HEK293 (cell line): ENCODE measurements around the gene OAT.

ENCODE experiments used
- CTCF ChIA-PET: fragments of 350-600 bp; formaldehyde crosslinking; extraction: SDS; loops from one replicate; lab custom pipeline; 2021; ENCODE audit warnings: antibody characterized with exemption; lab: Yijun Ruan, JAX
- POLR2A ChIA-PET: fragments of 300-600 bp; formaldehyde crosslinking; extraction: SDS; loops from one replicate; lab custom pipeline; 2020; ENCODE audit warnings: antibody characterized with exemption, inconsistent platforms; lab: Yijun Ruan, JAX
- H3K27ac ChIP-seq: fragments of 200-500 bp; sonication (Bioruptor generic); 2 replicates; pipeline ENCODE4 v1.5.1; 2014; ENCODE audit warnings: low read depth, low read length, control low read depth, inconsistent platforms; ENCODE audit errors: extremely low read depth
- H3K36me3 ChIP-seq, 2 experiments: fragments of 200-500 bp in 1 of 2; sonication (Bioruptor generic) in 1 of 2; 1 replicate in 1 of 2; 2 replicates in 1 of 2; pipeline ENCODE4 v1.5.1; 2014 to 2017; ENCODE audit warnings: inconsistent platforms in 2 of 2, low read length in 2 of 2; ENCODE audit not compliant: control insufficient read depth in 2 of 2, insufficient read depth in 1 of 2
- H3K4me1 ChIP-seq: fragments of 200-500 bp; sonication (Bioruptor generic); 2 replicates; pipeline ENCODE4 v1.5.1; 2014; ENCODE audit warnings: mild to moderate bottlenecking, low read length, inconsistent platforms; ENCODE audit not compliant: control insufficient read depth, insufficient read depth
- H3K4me3 ChIP-seq: 2 replicates; pipeline ENCODE4 v1.5.1; 2011; ENCODE audit warnings: low read depth, mild to moderate bottlenecking, control low read depth, low read length, moderate library complexity
- H3K9me3 ChIP-seq: fragments of 200-500 bp; sonication (Bioruptor generic); 2 replicates; pipeline ENCODE4 v1.5.1; 2014; ENCODE audit warnings: low read depth, low read length, inconsistent platforms; ENCODE audit not compliant: control insufficient read depth, insufficient read depth
- SALL2 ChIP-seq: fragments of 450-650 bp; formaldehyde crosslinking; IDR thresholded peaks from 2 replicates; pipeline ENCODE4 v1.5.0; 2017; ENCODE audit warnings: missing biosample characterization, mild to moderate bottlenecking, missing genetic modification characterization, borderline replicate concordance
- SETDB1 ChIP-seq: IDR thresholded peaks from one replicate; pipeline ENCODE4 v1.6.1; 2017; ENCODE audit warnings: mild to moderate bottlenecking, low read length, moderate library complexity, mixed read lengths; ENCODE audit not compliant: insufficient read length
- SP2 ChIP-seq: fragments of 450-650 bp; formaldehyde crosslinking; IDR thresholded peaks from 2 replicates; pipeline ENCODE4 v1.5.1; 2016; ENCODE audit warnings: missing biosample characterization, missing genetic modification characterization
- YY1 ChIP-seq: fragments of 450-650 bp; formaldehyde crosslinking; IDR thresholded peaks from 2 replicates; pipeline ENCODE4 v1.5.1; 2018; ENCODE audit warnings: missing biosample characterization, missing genetic modification characterization
- ZBTB11 ChIP-seq: fragments of 450-650 bp; formaldehyde crosslinking; conservative IDR thresholded peaks from 2 replicates; pipeline ENCODE4 v1.5.1; 2016; ENCODE audit warnings: low read depth, missing biosample characterization, missing genetic modification characterization
- ZBTB20 ChIP-seq: fragments of 450-650 bp; formaldehyde crosslinking; IDR thresholded peaks from 2 replicates; pipeline ENCODE4 v1.5.1; 2016; ENCODE audit warnings: missing biosample characterization, missing genetic modification characterization
- ZFP37 ChIP-seq: fragments of 450-650 bp; formaldehyde crosslinking; IDR thresholded peaks from 2 replicates; pipeline ENCODE4 v1.5.1; 2016; ENCODE audit warnings: missing biosample characterization, missing genetic modification characterization
- ZNF112 ChIP-seq: fragments of 450-650 bp; formaldehyde crosslinking; IDR thresholded peaks from 2 replicates; pipeline ENCODE4 v1.5.0; 2017; ENCODE audit warnings: missing biosample characterization, missing genetic modification characterization
- ZNF184 ChIP-seq: fragments of 450-650 bp; IDR thresholded peaks from 2 replicates; pipeline ENCODE4 v1.5.1; 2018; ENCODE audit warnings: missing biosample characterization, mild to moderate bottlenecking, missing genetic modification characterization
- ZNF2 ChIP-seq: fragments of 450-650 bp; formaldehyde crosslinking; IDR thresholded peaks from 2 replicates; pipeline ENCODE4 v1.5.1; 2016; ENCODE audit warnings: missing biosample characterization, missing genetic modification characterization
- ZNF221 ChIP-seq: fragments of 450-650 bp; formaldehyde crosslinking; IDR thresholded peaks from 2 replicates; pipeline ENCODE4 v1.5.1; 2017; ENCODE audit warnings: missing biosample characterization, missing genetic modification characterization, borderline replicate concordance
- ZNF449 ChIP-seq: fragments of 450-650 bp; formaldehyde crosslinking; IDR thresholded peaks from 2 replicates; pipeline ENCODE4 v1.5.1; 2017; ENCODE audit warnings: missing biosample characterization, mild to moderate bottlenecking, missing genetic modification characterization, moderate library complexity
- ZNF514 ChIP-seq: fragments of 450-650 bp; formaldehyde crosslinking; IDR thresholded peaks from 2 replicates; pipeline ENCODE4 v1.5.1; 2016; ENCODE audit warnings: missing biosample characterization, missing genetic modification characterization
- ZNF624 ChIP-seq: fragments of 450-650 bp; formaldehyde crosslinking; IDR thresholded peaks from 2 replicates; pipeline ENCODE4 v1.5.1; 2017; ENCODE audit warnings: missing biosample characterization, missing genetic modification characterization
- ZNF660 ChIP-seq: fragments of 450-650 bp; IDR thresholded peaks from 2 replicates; pipeline ENCODE4 v1.5.1; 2018; ENCODE audit warnings: missing biosample characterization, mild to moderate bottlenecking, missing genetic modification characterization
- ZNF776 ChIP-seq: fragments of 450-650 bp; formaldehyde crosslinking; IDR thresholded peaks from 2 replicates; pipeline ENCODE4 v1.5.0; 2017; ENCODE audit warnings: missing biosample characterization, missing genetic modification characterization, borderline replicate concordance
- ZSCAN30 ChIP-seq: fragments of 450-650 bp; IDR thresholded peaks from 2 replicates; pipeline ENCODE4 v1.5.1; 2018; ENCODE audit warnings: missing biosample characterization, mild to moderate bottlenecking, missing genetic modification characterization, moderate library complexity

OAT gene

GRCh38 chr10:124416733-124417132 is 2.0 kb downstream of the OAT start (continued):
- TF ChIP-seq ZNF112 (tag by site-specific recombination) (no peak), ZNF449 (tag by site-specific recombination) (no peak), ZNF624 (tag by site-specific recombination) (no peak), ZNF2 (no peak), YY1 (no peak), ZBTB20 (tag by site-specific recombination) (no peak), ZBTB11 (no peak)

- ChIA-PET POLR2A (no interaction called here), CTCF (interaction anchor here (4.4 kb wide), 1 partner anchor 11 kb away, joined by 22 read pairs; no protein-coding TSS in a partner anchor)
- no peak overlapping the region for H3K4me3 ChIP-seq
- H3K4me1 ChIP-seq: peaks cover 16% of the 10 kb centered on the region
- H3K36me3 ChIP-seq: peaks cover 26 to 45% of the 10 kb centered on the region in 2 experiments; a peak in 2 of 3 replicates
- no peaks in the 10 kb centered on the region for H3K9me3 ChIP-seq
- no peak overlapping the region for H3K27ac ChIP-seq
- TF ChIP-seq SP2 (no peak), ZNF776 (tag by site-specific recombination) (no peak), ZNF221 (tag by site-specific recombination) (no peak), ZNF184 (tag by site-specific recombination) (no peak), ZFP37 (tag by site-specific recombination) (no peak), ZSCAN30 (no peak), ZBTB11 (no peak), SALL2 (no peak), ZNF514 (tag by site-specific recombination) (no peak), ZNF660 (tag by site-specific recombination) (no peak), SETDB1 (no peak)
Measured at GRCh38 chr10:124415210-124415609, 3.5 kb downstream of the OAT start.
